D341Med (cell line): Measurements from ENCODE around the gene B4GALT7.
"Not testable (repeated sequence)": the region's sequence is repeated elsewhere in the genome, so short reads cannot be mapped to it uniquely, and the experiment has no call there.

Experiments
- DNase-seq: peaks from one replicate; pipeline ENCODE4 v3.0.0; 2012; ENCODE audit warnings: low spot score

B4GALT7 gene, protein sequence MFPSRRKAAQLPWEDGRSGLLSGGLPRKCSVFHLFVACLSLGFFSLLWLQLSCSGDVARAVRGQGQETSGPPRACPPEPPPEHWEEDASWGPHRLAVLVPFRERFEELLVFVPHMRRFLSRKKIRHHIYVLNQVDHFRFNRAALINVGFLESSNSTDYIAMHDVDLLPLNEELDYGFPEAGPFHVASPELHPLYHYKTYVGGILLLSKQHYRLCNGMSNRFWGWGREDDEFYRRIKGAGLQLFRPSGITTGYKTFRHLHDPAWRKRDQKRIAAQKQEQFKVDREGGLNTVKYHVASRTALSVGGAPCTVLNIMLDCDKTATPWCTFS

DNA sequence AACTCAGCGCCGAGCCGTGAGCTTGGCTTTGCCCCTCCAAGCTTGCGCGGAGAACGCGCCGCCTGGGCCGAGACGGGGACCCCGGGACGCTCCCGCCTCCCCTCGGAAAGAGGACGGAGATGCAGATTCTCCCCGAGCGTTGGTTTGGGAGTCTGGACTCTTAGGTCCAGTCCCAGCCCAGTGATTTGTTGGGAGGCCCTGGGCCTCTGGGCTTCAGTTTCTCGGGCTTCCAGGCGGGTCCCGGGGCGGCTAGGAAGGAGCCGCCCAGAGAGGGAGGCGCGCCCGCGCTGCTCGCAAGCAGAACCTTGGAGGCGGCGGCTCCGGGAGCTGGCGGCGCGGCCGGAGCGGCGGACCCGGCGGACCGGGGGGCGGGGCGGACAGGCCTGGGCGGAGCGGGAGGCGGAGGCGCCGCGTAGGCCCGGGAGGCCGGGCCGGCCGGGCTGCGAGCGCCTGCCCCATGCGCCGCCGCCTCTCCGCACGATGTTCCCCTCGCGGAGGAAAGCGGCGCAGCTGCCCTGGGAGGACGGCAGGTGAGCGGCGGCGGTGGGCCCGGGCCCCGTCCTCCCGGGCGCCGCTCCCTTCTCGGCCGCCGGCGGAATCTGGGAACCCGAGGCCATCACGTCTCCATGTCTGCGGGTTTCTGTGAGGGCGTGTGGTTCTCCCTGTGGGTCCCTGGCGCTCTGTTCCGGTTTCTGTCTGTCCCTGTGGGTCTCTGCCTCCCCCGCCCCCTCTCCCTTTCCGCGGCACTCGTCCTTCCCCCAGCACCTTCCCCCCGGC, at the start of gene B4GALT7:
TSS of gene B4GALT7 (plus strand) at position 402 of the 777 bp plus-strand sequence. CDS start at position 481, 79 bp downstream.
- peak; percentile 95 for DNase-seq

DNA sequence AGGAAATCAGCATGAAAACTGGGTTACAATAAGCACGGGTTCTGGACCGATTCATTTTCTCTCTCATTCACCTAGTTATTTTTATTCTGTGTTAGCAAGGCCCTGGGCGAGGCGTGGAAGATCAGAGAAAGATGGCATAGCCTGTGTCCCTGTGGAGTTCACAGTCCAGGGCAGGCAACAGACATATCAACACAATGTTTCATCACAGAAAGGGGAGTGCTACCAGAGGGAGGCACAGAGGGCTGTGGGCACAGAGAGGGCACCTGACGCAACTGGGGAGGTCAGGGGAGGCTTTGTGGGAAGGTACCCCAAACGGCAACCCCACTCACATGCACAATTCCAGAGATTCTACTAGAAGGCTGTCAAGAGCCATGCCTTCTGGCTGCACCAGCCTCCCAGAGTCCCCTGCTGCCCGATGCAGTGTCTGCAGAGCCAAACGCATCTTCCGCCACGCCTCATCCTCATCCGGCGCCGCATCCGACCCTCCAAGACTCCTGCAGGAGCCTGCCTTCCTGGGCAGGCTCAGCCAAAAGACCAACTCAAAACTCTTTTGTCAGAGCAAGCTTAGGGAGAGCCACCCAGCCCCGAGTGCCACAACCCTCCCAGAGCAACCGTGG, 47.0 kb upstream of the B4GALT7 start:
- DNase-seq: peak; percentile 55

DNA sequence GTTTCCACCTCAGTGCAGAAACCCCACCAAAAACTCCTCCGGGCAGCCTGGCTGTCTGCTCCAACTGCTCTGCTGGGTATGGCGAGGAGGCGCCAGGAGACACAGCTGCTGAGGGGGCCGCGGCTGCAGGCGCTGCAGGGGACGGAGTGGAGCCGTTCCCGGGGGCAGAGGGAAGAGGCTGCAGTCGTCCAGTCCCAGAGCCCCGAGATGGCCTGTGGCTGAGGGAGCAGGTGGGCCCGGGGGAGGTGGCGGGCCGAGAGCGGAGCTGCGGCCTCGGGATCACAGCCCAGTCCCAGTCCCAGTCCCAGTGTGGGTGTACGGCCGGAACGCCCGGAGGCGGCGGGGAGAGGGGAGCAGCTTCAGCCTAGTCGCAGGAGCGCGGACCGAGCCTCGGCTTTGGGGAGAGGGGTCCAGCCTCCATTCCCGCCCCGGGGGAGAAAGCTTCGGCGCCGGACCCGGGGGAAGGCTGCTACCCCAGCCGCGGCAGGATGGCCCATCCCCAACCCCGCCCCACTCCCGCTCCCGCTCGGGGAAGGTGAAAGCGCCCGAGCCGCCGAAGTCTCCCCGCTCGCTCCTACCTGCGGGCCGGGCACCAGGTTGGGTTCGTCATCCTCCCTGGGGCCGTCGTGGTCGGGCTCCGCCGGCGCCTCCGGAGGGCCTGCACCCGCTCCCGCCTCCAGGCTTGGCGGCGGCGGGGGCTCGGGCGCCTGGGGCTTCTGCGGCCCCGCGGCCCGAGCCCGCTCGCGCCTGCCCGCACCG, 46.1 kb upstream of the B4GALT7 start:
- DNase-seq: peak; percentile 67

DNA sequence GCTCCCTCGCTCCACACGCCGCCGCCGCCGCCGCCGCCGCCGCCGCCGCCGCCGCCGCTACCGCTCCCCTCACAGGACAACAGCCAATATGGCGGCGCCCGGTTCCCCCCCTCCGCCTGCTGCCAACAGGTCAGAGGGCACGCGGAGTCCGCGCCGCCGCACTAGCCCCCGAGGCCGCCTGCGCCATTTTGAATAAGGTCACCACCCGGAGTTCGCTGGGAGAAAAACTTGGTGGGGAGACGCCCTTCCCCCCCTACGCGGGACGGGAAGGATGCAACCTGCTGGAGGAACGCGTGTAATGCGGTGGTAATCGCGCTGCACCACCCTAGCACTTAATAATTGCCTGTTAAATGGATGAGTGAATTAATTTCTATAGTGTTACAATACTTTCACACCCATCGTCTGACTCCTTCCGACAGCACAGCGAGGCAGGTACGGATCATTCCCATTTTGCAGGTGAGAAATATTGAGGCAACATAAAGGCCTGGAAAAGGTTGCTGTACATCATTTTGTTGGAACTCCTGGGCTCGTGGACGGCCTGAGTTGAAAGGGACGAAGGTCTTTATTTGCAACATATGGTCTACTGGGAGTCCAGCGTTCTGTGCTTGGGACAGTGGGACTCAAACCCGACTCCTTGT, 45.3 kb upstream of the B4GALT7 start, which contains the start of gene FAM193B:
TSS of gene FAM193B (minus strand) at position 90 of the 638 bp plus-strand sequence. CDS start 105 bp downstream, outside the sequence.
- DNase-seq: peak; percentile 95

DNA sequence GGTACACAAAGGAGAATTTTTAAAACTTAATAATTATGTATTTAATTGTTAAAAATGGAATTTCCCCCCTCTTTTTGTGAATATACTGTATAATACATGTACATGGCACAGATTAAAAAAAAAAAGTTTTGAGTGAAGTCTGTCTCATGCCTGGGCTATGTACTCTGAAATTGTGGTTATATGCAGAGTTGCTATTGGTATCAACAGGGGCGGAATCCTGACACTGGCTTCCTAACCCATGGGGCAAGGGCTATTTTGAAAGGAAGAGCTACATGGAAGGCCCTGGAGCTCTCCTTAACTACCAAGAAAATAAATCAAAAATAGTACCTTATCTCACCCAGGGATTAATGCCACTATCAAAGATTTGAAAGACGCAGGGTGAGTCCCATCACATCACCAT, 44.7 kb upstream of the B4GALT7 start:
- DNase-seq: no peak

DNA sequence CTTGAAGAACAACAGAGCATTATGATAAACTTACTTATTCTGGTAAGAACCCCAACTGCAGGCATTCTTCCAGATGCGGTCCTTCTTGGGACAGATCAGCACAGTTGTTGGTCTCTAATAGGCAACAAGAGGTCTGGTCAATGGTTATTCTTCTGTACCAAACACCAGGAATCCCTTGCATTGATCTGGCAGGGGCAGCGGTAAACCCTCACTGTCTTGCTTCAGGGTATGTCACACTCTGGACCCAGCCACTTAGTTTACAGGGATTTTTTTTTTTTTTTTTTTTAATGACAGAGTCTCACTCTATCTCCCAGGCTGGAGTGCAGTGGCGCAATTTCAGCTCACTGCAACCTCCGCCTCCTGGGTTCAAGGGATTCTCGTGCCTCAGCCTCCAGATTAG, 44.3 kb upstream of the B4GALT7 start:
- no peak for DNase-seq

DNA sequence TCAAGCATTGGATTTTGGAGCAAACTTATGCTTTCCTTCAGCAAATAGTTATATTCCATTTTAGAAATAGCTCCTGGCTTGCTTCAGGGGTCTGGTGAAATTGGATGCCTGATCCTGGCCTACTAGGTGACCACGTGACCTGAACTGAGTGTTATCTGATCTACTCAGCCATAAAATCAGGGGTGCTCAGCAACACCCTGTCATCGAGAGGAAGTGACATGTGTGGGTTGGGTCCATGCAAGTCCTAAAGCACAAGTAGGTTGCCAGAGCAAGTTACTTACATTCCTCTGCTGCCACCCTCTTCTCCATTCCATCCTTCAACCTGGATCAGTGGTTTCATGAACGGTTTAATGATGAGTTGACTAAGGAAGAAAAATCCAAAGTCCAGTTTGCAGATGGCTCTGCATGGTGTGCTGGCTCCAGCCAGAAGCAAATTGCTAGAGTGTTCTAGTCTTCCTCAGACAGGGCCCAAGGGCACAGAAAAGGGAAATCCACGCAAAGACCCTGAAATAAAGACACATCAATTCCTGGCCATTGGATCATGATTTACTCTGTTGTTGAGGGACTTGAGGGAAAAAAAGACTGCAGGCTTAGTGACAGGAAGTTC, 42.8 kb upstream of the B4GALT7 start:
- no peak for DNase-seq

DNA sequence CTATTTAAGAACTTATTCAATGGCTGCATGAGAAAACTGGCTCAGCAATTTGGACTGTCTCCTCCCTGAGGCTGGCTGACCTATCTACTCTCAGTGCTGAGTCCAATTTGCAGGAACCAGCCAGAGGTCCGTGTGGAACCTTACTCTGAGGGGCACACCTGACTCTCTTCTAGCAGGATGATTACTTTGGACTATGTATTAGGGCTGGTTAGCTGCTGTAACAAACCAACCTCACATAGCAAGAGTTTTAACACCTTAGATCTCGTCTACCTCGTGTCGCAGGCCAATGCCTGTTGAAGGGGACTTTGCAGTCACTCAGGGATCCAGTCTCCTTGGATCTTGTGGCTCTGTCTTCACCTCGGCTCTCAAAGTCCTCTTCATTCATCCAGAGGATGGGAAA, 42.1 kb upstream of the B4GALT7 start:
- DNase-seq: no peak

DNA sequence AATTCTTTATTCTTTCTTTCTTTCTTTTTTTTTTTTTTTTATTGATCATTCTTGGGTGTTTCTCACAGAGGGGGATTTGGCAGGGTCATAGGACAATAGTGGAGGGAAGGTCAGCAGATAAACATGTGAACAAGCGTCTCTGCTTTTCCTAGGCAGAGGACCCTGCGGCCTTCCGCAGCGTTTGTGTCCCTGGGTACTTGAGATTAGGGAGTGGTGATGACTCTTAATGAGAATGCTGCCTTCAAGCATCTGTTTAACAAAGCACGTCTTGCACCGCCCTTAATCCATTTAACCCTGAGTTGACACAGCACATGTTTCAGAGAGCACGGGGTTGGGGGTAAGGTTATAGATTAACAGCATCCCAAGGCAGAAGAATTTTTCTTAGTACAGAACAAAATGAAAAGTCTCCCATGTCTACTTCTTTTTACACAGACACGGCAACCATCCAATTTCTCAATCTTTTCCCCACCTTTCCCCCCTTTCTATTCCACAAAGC, 40.4 kb upstream of the B4GALT7 start:
- DNase-seq: not testable (repeated sequence)

DNA sequence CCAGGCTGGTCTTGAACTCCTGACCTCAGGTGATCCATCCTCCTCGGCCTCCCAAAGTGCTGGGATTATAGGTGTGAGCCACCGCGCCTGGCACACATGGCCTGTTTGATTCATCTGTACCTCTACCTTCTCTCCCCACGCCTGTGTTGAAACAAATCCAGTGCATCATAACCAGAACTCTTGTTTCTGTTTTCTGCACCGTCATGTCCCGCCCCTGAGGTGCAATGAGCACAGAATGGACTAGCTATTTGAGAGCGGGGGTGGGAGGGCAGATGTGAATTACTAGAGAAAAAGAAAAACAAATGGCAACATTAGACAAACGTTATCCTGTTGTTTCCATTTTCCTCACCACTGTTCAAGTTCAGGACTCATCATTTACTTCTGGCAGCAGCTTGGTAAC, 34.9 kb upstream of the B4GALT7 start:
- DNase-seq: no peak

DNA sequence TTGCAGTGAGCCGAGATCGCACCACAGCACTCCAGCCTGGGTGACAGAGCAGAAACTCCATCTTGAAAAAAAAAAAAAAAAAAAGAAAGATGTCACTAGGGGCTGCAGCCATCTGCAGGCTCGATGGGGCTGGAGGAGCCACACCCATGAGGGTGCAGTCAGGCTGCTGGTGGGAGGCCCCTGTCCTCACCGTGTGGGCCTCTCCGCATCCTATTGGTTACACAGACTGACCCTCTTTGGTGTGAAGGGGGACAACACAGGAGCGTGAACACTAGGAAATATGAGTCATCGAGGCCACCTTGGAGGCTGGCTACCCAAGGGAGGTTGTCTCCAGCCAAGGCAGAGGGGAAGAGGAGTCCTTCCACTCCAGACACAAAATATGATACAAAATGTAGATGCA, 31.6 kb upstream of the B4GALT7 start:
- no peak for DNase-seq

DNA sequence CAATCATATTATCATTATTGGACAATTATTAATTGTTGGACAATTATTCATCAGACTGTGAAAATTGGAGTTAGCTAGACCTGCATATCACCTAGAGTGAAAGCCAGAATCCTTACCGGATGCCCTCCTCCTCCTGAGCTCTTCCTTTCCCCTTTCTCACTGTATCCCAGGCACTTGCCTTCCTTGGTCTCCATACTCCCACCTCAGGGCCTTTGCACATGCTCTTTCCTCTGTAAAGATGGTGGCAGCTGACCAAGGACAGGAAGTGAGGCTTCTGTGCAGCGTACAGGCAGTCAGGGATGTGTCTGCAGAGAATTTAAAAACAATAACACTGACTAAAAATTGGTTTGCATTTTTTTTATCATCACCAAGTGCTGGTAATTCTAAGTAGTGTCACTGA, 30.0 kb upstream of the B4GALT7 start:
- no peak for DNase-seq

DNA sequence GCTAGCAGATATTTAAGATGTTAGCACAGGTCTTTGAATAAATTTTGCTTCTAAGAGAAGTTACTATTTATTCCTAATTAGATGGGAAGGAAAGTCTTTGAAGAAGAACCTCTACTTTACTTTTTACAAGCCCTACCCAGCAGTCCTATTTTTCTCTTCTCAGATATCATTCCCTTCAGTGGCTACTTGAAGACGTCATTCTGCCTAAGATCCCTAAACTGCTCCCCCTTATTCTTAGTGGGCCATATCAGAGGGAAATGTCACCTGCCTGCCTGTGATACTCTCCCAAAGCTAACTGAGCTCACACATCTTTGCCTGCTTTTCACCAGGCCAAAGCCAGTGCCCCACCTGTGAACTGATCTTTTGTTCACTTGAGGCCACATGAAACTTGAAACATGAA, 24.4 kb upstream of the B4GALT7 start:
- DNase-seq: no peak

DNA sequence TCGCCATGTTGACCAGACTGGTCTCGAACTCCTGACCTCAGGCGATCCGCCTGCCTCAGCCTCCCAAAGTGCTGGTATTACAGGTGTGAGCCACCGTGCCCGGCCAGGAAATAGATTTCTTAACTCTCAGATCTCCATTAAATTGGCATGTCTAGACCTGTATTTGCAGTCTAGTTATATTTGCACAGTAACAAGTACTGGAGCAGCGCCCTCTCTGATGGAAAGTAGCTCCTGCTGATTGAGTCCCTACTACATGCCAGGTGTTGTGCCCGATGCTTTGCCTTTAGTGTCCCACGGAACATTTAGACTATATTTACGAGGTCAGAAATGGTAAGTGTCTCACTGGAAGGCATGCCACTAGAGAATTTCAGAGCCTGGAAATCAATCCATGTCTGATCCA, 23.8 kb upstream of the B4GALT7 start:
- no peak for DNase-seq

DNA sequence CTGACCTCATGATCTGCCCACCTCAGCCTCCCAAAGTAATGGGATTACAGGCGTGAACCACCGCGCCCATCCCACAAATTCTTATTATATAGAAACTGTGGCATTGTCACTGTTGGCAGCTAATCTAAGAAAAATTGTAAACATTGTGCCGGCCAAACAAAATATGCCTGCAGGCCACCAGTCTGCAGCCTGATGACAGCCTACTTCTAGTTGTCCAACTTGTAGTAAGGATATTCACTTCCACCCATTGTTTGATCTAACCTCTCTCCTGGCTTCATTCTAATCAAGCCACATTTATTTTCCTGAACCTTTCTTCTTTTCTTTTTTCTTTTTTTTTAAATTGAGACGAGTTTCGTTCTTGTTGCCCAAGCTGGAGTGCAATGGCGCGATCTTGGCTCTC, 21.6 kb upstream of the B4GALT7 start:
- DNase-seq: no peak

DNA sequence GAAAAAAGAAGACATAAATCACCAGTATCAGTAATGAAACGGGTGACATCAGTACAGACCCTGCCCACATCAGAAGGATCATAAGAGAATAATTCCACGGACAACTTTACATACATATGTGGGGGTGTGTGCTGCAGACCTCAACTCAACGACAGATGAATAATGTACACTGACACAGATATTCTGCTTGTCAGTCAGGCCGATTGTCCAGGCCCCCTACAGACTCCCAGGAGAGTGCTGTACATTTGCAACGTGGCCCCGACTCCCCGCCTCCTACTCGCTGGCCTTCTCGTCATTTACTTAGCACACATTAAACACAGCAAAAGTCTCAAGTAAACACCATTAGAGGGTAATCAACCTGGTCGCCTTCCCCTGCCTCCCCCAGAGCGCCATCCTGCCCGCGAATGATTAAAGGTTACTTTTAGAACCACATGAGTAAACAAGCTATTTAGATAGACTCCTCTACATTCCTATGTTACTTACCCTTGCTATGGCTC, 11.5 kb upstream of the B4GALT7 start:
- no peak for DNase-seq

DNA sequence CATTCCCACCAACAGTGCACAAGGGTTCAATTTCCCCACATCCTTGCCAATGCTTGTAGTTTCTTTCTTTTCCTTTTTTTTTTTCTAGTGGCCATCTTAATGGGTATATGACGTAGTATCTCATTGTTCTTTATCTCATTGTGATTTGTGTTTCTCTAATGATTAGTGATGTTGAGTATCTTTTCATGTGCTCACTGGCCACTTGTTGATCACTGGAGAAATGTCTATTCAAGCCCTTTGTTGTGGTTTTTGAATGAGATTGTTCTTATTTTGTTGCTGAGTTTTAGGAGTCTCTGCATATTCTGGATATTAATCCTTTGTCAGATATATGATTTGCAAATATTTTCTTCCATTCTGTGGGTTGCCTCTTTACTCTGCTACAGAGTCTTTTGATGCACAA, 9.5 kb upstream of the B4GALT7 start:
- DNase-seq: no peak

DNA sequence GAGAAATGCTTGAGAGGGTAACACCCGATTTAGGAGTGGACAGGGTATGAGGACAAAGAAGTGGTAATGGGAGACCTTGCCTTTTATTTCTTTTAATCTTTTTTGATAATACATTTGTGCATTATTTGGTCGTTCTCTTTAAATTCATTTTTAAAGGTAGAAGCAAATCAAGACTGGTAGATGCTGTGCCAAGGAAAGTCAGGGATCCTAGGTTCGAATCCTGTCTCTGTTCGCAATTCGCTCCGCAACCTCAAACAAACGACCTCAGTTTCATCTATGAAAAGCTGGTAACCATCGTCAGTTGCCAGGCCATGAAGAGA, 8.3 kb upstream of the B4GALT7 start:
- no peak for DNase-seq

DNA sequence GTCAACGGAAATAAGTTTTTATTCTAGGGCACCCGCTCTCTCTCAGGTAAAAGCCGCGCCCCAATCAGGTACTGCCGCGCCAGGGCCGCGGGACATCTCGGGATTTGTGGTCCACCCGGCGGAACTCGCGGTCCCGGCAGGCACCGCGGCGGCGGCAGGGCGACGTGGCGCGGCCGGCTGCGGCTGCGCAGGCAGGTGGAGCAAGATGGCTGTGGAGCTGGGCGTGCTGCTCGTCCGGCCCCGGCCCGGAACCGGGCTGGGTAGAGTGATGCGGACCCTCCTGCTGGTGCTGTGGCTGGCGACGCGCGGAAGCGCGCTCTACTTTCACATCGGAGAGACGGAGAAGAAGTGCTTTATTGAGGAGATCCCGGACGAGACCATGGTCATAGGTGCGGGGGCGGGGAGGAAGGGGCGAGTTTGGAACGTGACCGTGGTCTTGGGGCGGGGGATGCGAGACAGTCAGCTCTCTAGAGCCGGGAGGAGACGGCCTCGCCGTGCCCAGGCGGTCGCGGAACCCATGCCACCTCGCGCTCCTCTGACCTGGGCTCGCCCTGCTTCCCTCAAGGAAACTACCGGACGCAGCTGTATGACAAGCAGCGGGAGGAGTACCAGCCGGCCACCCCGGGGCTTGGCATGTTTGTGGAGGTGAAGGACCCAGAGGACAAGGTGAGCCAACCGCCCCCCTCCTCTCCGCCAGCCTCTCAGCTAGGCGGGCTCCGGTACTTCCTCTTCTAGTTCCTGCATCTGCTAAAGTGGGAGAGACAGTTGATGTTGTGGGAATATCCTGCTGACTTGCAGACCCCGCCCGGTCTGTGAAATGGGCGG, 7.7 kb upstream of the B4GALT7 start, which contains the start of gene TMED9:
TSS of gene TMED9 (plus strand) at position 194 of the 825 bp plus-strand sequence. CDS start at position 206, 12 bp downstream.
- peak; percentile 96 for DNase-seq

DNA sequence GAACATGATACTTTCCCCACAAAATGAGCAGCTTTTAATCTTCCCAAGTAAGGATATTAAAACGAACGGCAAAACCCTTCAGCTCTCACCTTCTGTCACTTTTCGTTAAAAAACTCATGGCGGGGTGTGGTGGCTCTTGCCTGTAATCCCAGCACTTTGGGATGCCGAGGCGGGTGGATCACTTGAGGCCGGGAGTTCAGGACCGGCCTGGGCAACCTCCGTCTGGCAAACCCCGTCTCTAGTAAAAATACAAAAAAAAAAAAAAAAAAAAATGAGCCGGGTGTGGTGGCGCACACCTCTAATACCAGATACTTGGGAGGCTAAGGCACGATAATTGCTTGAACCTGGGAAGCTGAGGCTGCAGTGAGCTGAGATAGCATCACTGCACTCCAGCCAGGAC, 7.0 kb upstream of the B4GALT7 start:
- DNase-seq: no peak
